H9 (cell line): ENCODE results near the gene HOXA9. TPM values are rescaled to one million over a fixed set of nuclear protein-coding genes. Genes with fewer than 3 reads are reported as not detected.

Source experiments
- DNase-seq: peaks from one replicate; pipeline ENCODE4 v3.0.0-alpha.2; 2017
- H2AFZ ChIP-seq: one replicate; pipeline ENCODE4 v1.6.1; 2013; ENCODE audit warnings: mild to moderate bottlenecking, low read length, control low read depth, moderate library complexity
- H2AK5ac ChIP-seq: 2 replicates; pipeline ENCODE4 v1.6.1; 2013; ENCODE audit warnings: low read length, control low read depth, mixed read lengths; ENCODE audit not compliant: insufficient read length
- H2BK120ac ChIP-seq: one replicate; pipeline ENCODE4 v1.6.1; 2013; ENCODE audit warnings: low read depth, mild to moderate bottlenecking, low read length, control low read depth, inconsistent platforms; ENCODE audit not compliant: poor library complexity, severe bottlenecking
- H2BK12ac ChIP-seq: 2 replicates; pipeline ENCODE4 v1.6.1; 2013; ENCODE audit warnings: low read length, control low read depth, mixed read lengths, low read depth; ENCODE audit not compliant: insufficient read length
- H2BK15ac ChIP-seq: 2 replicates; pipeline ENCODE4 v1.6.1; 2013; ENCODE audit warnings: low read depth, low read length, control low read depth
- H2BK20ac ChIP-seq: one replicate; pipeline ENCODE4 v1.6.1; 2013; ENCODE audit warnings: low read depth, mild to moderate bottlenecking, low read length, control low read depth, inconsistent platforms; ENCODE audit not compliant: poor library complexity, severe bottlenecking
- H2BK5ac ChIP-seq: 2 replicates; pipeline ENCODE4 v1.6.1; 2013; ENCODE audit warnings: low read length, control low read depth, mixed read lengths; ENCODE audit not compliant: insufficient read length
- H3K14ac ChIP-seq: 2 replicates; pipeline ENCODE4 v1.6.1; 2013; ENCODE audit warnings: low read length, control low read depth; ENCODE audit not compliant: insufficient read depth
- H3K18ac ChIP-seq: 2 replicates; pipeline ENCODE4 v1.6.1; 2013; ENCODE audit warnings: low read depth, mild to moderate bottlenecking, mixed read lengths, low read length, control low read depth; ENCODE audit not compliant: insufficient read length
- H3K23ac ChIP-seq: 2 replicates; pipeline ENCODE4 v1.6.1; 2013; ENCODE audit warnings: low read length, control low read depth, mixed read lengths, low read depth; ENCODE audit not compliant: insufficient read length
- H3K23me2 ChIP-seq: 2 replicates; pipeline ENCODE4 v1.6.1; 2013; ENCODE audit warnings: low read depth, mild to moderate bottlenecking, mixed read lengths, low read length, control low read depth; ENCODE audit not compliant: insufficient read length, poor library complexity, severe bottlenecking
- H3K27ac ChIP-seq: 2 replicates; pipeline ENCODE4 v1.5.1; 2013; ENCODE audit warnings: low read length, control low read depth, mixed read lengths, low read depth; ENCODE audit not compliant: insufficient read length
- H3K27me3 ChIP-seq: 2 replicates; pipeline ENCODE4 v1.6.1; 2013; ENCODE audit warnings: low read length, control low read depth, inconsistent platforms; ENCODE audit not compliant: insufficient read depth
- H3K4ac ChIP-seq: 2 replicates; pipeline ENCODE4 v1.6.1; 2013; ENCODE audit warnings: low read depth, mild to moderate bottlenecking, control low read depth, inconsistent platforms, low read length, moderate library complexity
- H3K4me1 ChIP-seq: 2 replicates; pipeline ENCODE4 v1.6.1; 2013; ENCODE audit warnings: low read length, control low read depth, inconsistent platforms; ENCODE audit not compliant: insufficient read depth
- H3K4me2 ChIP-seq: 2 replicates; pipeline ENCODE4 v1.6.1; 2013; ENCODE audit warnings: low read length, control low read depth, mixed read lengths; ENCODE audit not compliant: insufficient read length, insufficient read depth
- H3K56ac ChIP-seq: 2 replicates; pipeline ENCODE4 v1.6.1; 2013; ENCODE audit warnings: low read depth, mild to moderate bottlenecking, mixed read lengths, low read length, control low read depth; ENCODE audit not compliant: insufficient read length
- H3K79me1 ChIP-seq: 2 replicates; pipeline ENCODE4 v1.6.1; 2013; ENCODE audit warnings: low read depth, mild to moderate bottlenecking, moderate library complexity, low read length, control low read depth, inconsistent platforms; ENCODE audit not compliant: insufficient read depth, poor library complexity, severe bottlenecking
- H3K79me2 ChIP-seq: 2 replicates; pipeline ENCODE4 v1.6.1; 2013; ENCODE audit warnings: low read length, control low read depth, inconsistent platforms; ENCODE audit not compliant: insufficient read depth
- H3K9ac ChIP-seq: 2 replicates; pipeline ENCODE4 v1.6.1; 2013; ENCODE audit warnings: low read length, control low read depth, mixed read lengths; ENCODE audit not compliant: insufficient read length; ENCODE audit errors: extremely low read depth
- H3K9me3 ChIP-seq: one replicate; pipeline ENCODE4 v1.6.1; 2013; ENCODE audit warnings: low read depth, low read length, inconsistent platforms; ENCODE audit not compliant: control insufficient read depth
- H3T11ph ChIP-seq: one replicate; pipeline ENCODE4 v1.6.1; 2013; ENCODE audit warnings: mild to moderate bottlenecking, low read length, control low read depth, inconsistent platforms
- H4K20me1 ChIP-seq: one replicate; pipeline ENCODE4 v1.6.1; 2013; ENCODE audit not compliant: control insufficient read depth, insufficient read length, insufficient read depth
- H4K5ac ChIP-seq: 2 replicates; pipeline ENCODE4 v1.6.1; 2013; ENCODE audit warnings: low read depth, mild to moderate bottlenecking, mixed read lengths, low read length, control low read depth; ENCODE audit not compliant: insufficient read length
- H4K8ac ChIP-seq: replicated peaks from 2 replicates; pipeline ENCODE4 v1.6.1; 2013; ENCODE audit warnings: low read length, control low read depth, mixed read lengths, low read depth; ENCODE audit not compliant: insufficient read length
- H4K91ac ChIP-seq: 2 replicates; pipeline ENCODE4 v1.6.1; 2013; ENCODE audit warnings: low read depth, mild to moderate bottlenecking, moderate library complexity, mixed read lengths, low read length, control low read depth; ENCODE audit not compliant: insufficient read length
- H3K27ac Mint-ChIP-seq, 3 experiments: 2 replicates in 2 of 3; 3 replicates in 1 of 3; pipeline ENCODE4 v1.8.0; 2020 to 2021; ENCODE audit warnings: mixed read lengths in 3 of 3, mild to moderate bottlenecking in 1 of 3, moderate library complexity in 1 of 3
- H3K27me3 Mint-ChIP-seq: 2 replicates; pipeline ENCODE4 v1.8.0; 2021; ENCODE audit warnings: low read depth, mild to moderate bottlenecking, moderate library complexity, mixed read lengths
- H3K36me3 Mint-ChIP-seq, 3 experiments: 2 replicates in 2 of 3; 3 replicates in 1 of 3; pipeline ENCODE4 v1.8.0; 2020 to 2021; ENCODE audit warnings: low read depth in 3 of 3, mixed read lengths in 3 of 3; ENCODE audit not compliant: insufficient read depth in 1 of 3
- H3K4me1 Mint-ChIP-seq, 2 experiments: 2 replicates each; pipeline ENCODE4 v1.8.0; 2020; ENCODE audit warnings: mixed read lengths in 2 of 2
- H3K4me3 Mint-ChIP-seq, 2 experiments: 2 replicates in 1 of 2; 3 replicates in 1 of 2; pipeline ENCODE4 v1.8.0; 2020 to 2021; ENCODE audit warnings: mild to moderate bottlenecking in 2 of 2, mixed read lengths in 2 of 2, moderate library complexity in 1 of 2
- H3K9me3 Mint-ChIP-seq, 2 experiments: 2 replicates in 1 of 2; 3 replicates in 1 of 2; pipeline ENCODE4 v1.8.0; 2020; ENCODE audit warnings: mild to moderate bottlenecking in 2 of 2, mixed read lengths in 2 of 2, moderate library complexity in 1 of 2
- WGBS: extraction: QIAGEN DNeasy Blood & Tissue Kit; methylation state at CpG from one replicate; pipeline ENCODE4 v1.1.7; 2013; ENCODE audit warnings: missing lambda C conversion rate, low lambda C conversion rate, mixed read lengths; ENCODE audit not compliant: insufficient read length; ENCODE audit errors: extremely low coverage; 5-methylcytosine and 5-hydroxymethylcytosine counted together
- total RNA-seq: library from RNA; stranded (reverse); gene quantifications from 2 replicates; pipeline ENCODE4 v1.2.1, GENCODE V29; 2021
- TF ChIP-seq, protein P1 (sequence below): fragments of 200-600 bp; sonication (generic); conservative IDR thresholded peaks from 3 replicates; pipeline ENCODE4 v1.8.0; 2021; ENCODE audit warnings: antibody characterized with exemption, mild to moderate bottlenecking

The HOXA9 gene
- total RNA-seq, 1 experiment from 2014 or later: not detected

DNA sequence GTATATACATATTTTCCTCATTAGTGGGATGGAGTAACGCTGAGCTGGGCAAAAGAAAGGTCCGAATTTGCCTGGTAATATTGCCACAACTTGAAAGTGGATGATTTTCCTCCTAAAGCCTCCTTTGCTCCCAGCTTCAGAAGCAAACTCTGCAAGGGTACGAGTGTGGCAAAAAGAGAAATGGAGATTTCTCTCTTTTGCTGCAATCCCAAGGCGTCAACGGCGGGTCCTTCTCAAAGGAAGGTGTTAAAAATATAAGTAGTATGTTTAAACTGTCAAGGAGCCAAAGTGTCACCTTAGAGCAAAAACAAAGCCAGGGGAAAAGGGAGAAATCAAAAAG, 50.5 kb downstream of the HOXA9 start:
- Mint-ChIP-seq H3K36me3 (peaks cover 0 to 5% (median 0%) of the 10 kb centered on the region in 3 experiments; a peak in 1 of 7 replicates), H3K27ac (no peak overlapping the region), H3K4me3 (no peak overlapping the region), H3K4me1 (peaks cover 8 to 19% of the 10 kb centered on the region in 2 experiments; a peak in 3 of 4 replicates), H3K27me3 (peaks cover 98% of the 10 kb centered on the region), H3K9me3 (peaks cover 0 to 5% of the 10 kb centered on the region in 2 experiments; a peak in 3 of 5 replicates)
- H4K8ac ChIP-seq: no peak overlapping the region
- no peak overlapping the region for H3K14ac ChIP-seq
- no peak overlapping the region for H2BK120ac ChIP-seq
- no peaks in the 10 kb centered on the region for H3K9me3 ChIP-seq
- TF ChIP-seq, protein P1, sequence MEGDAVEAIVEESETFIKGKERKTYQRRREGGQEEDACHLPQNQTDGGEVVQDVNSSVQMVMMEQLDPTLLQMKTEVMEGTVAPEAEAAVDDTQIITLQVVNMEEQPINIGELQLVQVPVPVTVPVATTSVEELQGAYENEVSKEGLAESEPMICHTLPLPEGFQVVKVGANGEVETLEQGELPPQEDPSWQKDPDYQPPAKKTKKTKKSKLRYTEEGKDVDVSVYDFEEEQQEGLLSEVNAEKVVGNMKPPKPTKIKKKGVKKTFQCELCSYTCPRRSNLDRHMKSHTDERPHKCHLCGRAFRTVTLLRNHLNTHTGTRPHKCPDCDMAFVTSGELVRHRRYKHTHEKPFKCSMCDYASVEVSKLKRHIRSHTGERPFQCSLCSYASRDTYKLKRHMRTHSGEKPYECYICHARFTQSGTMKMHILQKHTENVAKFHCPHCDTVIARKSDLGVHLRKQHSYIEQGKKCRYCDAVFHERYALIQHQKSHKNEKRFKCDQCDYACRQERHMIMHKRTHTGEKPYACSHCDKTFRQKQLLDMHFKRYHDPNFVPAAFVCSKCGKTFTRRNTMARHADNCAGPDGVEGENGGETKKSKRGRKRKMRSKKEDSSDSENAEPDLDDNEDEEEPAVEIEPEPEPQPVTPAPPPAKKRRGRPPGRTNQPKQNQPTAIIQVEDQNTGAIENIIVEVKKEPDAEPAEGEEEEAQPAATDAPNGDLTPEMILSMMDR: no peak
- no peaks in the 10 kb centered on the region for H4K20me1 ChIP-seq
- no peak overlapping the region for H3K56ac ChIP-seq
- peaks cover 3% of the 10 kb centered on the region for H3K23me2 ChIP-seq
- no peak overlapping the region for H2BK20ac ChIP-seq
- H3T11ph ChIP-seq: no peak overlapping the region
- no peak overlapping the region for H2AK5ac ChIP-seq
- no peak overlapping the region for H3K4ac ChIP-seq
- WGBS: no CpG with 5 or more reads among the region's 6 CpGs
- H3K18ac ChIP-seq: no peak overlapping the region
- H3K79me1 ChIP-seq: no peaks in the 10 kb centered on the region
- H3K79me2 ChIP-seq: no peaks in the 10 kb centered on the region
- H4K5ac ChIP-seq: no peak overlapping the region
- H2BK15ac ChIP-seq: no peak overlapping the region
- no peaks in the 10 kb centered on the region for H3K4me1 ChIP-seq
- DNase-seq: no peak
- H3K23ac ChIP-seq: no peak overlapping the region
- H3K27ac ChIP-seq: no peak overlapping the region
- no peak overlapping the region for H4K91ac ChIP-seq
- no peak overlapping the region for H2BK5ac ChIP-seq
- H3K27me3 ChIP-seq: peaks cover 96% of the 10 kb centered on the region
- H3K4me2 ChIP-seq: no peak overlapping the region
- H3K9ac ChIP-seq: no peak overlapping the region
- H2BK12ac ChIP-seq: no peak overlapping the region
- no peak overlapping the region for H2AFZ ChIP-seq
